GM12801 (cell line): ENCODE measurements around the gene RBM5.

ENCODE experiments used
- CTCF ChIP-seq: IDR thresholded peaks from one replicate; pipeline ENCODE4 v1.5.1; 2011; ENCODE audit warnings: control low read depth; ENCODE audit not compliant: insufficient read length; ENCODE audit errors: extremely low read depth

Gene RBM5

GRCh38 chr3:50153782-50154475, 65.2 kb downstream of the RBM5 start:
- no peak for TF ChIP-seq CTCF

- no peak for TF ChIP-seq CTCF
Observed at GRCh38 chr3:50154476-50154839, 65.7 kb downstream of the RBM5 start.

GRCh38 chr3:50154840-50155490, 66.2 kb downstream of the RBM5 start, which contains the start of gene SEMA3F:
Gene SEMA3F (plus strand): TSS chr3:50155324. CDS start chr3:50159623, 4,299 bp downstream.
- TF ChIP-seq CTCF: no peak

GRCh38 chr3:50155491-50155878, 66.8 kb downstream of the RBM5 start:
- TF ChIP-seq CTCF: no peak

GRCh38 chr3:50155891-50156290, 67.2 kb downstream of the RBM5 start:
- TF ChIP-seq CTCF: no peak

- no peak for TF ChIP-seq CTCF
Observed at GRCh38 chr3:50156549-50157493, 68.1 kb downstream of the RBM5 start.
